Karpas-422 (cell line): ENCODE results near the gene PAQR8. TPM values are rescaled to one million over a fixed set of nuclear protein-coding genes. Genes with fewer than 3 reads are reported as not detected.

Source experiments
- DNase-seq: peaks from one replicate; pipeline ENCODE4 v3.0.0-alpha.2; 2015
- H2AFZ ChIP-seq: fragments of 200-600 bp; sonication (generic); 2 replicates; pipeline ENCODE4 v1.6.1; 2014; ENCODE audit warnings: antibody characterized with exemption, low read length, mixed read lengths
- H3K27ac ChIP-seq: fragments of 200-600 bp; sonication (generic); 2 replicates; pipeline ENCODE4 v1.5.1; 2014; ENCODE audit warnings: mild to moderate bottlenecking, low read length, moderate library complexity
- H3K27me3 ChIP-seq: fragments of 200-600 bp; sonication (generic); 2 replicates; pipeline ENCODE4 v1.6.1; 2014; ENCODE audit warnings: low read length, mixed read lengths
- H3K36me3 ChIP-seq: fragments of 200-600 bp; sonication (generic); 2 replicates; pipeline ENCODE4 v1.6.1; 2014; ENCODE audit warnings: low read length, mixed read lengths; ENCODE audit not compliant: insufficient read depth
- H3K4me1 ChIP-seq: fragments of 200-600 bp; sonication (generic); 2 replicates; pipeline ENCODE4 v1.6.1; 2014; ENCODE audit warnings: mild to moderate bottlenecking, low read length, mixed read lengths
- H3K4me2 ChIP-seq: fragments of 200-600 bp; sonication (generic); 2 replicates; pipeline ENCODE4 v1.6.1; 2014; ENCODE audit warnings: low read length, low read depth, mild to moderate bottlenecking; ENCODE audit not compliant: poor library complexity, severe bottlenecking
- H3K4me3 ChIP-seq: fragments of 200-600 bp; sonication (generic); 2 replicates; pipeline ENCODE4 v1.5.1; 2014; ENCODE audit warnings: mild to moderate bottlenecking, antibody characterized with exemption, low read length, mixed read lengths
- H3K79me2 ChIP-seq: fragments of 200-600 bp; sonication (generic); 2 replicates; pipeline ENCODE4 v1.6.1; 2014; ENCODE audit warnings: mild to moderate bottlenecking, low read length, mixed read lengths
- H3K9ac ChIP-seq: fragments of 200-600 bp; sonication (generic); 2 replicates; pipeline ENCODE4 v1.6.0; 2014; ENCODE audit warnings: low read length
- H3K9me2 ChIP-seq: fragments of 200-600 bp; sonication (generic), shearing (Covaris generic); replicated peaks from 2 replicates; pipeline ENCODE4 v1.6.0; 2014; ENCODE audit warnings: mild to moderate bottlenecking, low read length, moderate library complexity; ENCODE audit not compliant: insufficient read depth
- H3K9me3 ChIP-seq: fragments of 300-700, 200-600 bp; sonication (generic); 2 replicates; pipeline ENCODE4 v1.6.1; 2014; ENCODE audit warnings: low read length, mixed read lengths
- H4K20me1 ChIP-seq: fragments of 200-600 bp; sonication (generic); 2 replicates; pipeline ENCODE4 v1.6.1; 2014; ENCODE audit warnings: mild to moderate bottlenecking, antibody characterized with exemption, low read length, low read depth; ENCODE audit not compliant: insufficient read depth
- total RNA-seq: library from RNA; depleted of rRNA; stranded (reverse); fragments of >200 nt; shearing (Covaris generic); gene quantifications from 2 replicates; pipeline ENCODE4 v1.2.3, GENCODE V29; 2014; ENCODE audit warnings: low replicate concordance

PAQR8 gene
- total RNA-seq, 1 experiment from 2014 or later: 1.2 TPM

DNA sequence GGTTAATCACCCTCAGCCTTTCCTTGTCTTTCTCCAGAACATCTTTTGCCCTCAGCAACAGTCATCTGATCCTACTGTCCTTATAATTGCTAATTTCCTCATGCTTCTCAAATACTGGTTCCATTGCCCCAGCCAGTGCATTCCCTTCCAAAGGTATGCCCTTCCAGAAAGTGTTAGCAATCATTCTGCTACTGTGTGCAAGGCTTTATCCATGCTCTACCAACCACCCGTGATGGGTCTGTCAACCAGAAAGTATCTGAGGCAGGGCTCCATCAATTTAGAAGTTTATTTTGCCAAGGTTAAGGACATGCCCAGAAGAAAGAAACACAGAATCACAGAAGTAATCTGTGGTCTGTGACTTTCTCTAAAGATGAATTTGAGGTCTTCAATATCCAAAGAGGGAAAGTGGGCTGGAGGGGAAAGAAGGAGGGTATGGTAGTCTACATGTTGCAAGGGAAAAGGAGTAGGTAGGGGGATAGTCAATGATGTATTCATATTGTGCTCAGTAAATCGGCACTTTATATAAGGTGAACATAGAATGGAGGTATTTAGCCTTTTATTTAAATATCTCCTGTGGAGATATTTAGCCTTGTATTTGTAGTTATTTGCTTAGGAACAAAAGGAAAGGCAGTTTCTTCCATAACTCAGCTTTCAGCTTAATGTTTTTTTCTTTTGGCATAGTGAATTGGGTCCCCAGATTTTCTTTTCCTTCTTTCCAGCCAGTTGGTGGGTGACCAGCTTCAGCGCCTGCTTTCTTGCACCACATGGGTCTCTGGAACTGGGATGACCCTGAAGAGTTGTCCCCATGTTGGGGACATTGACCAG is 35.2 kb upstream of the PAQR8 start:
- no peak overlapping the region for H3K4me2 ChIP-seq
- no peaks in the 10 kb centered on the region for H3K9me2 ChIP-seq
- H3K9me3 ChIP-seq: no peaks in the 10 kb centered on the region
- no peak for DNase-seq
- H3K4me3 ChIP-seq: no peak overlapping the region
- no peaks in the 10 kb centered on the region for H3K27me3 ChIP-seq
- no peak overlapping the region for H3K27ac ChIP-seq
- no peaks in the 10 kb centered on the region for H3K36me3 ChIP-seq
- H2AFZ ChIP-seq: no peak overlapping the region
- peaks cover 4% of the 10 kb centered on the region for H3K4me1 ChIP-seq
- no peaks in the 10 kb centered on the region for H4K20me1 ChIP-seq
- no peaks in the 10 kb centered on the region for H3K79me2 ChIP-seq
- no peak overlapping the region for H3K9ac ChIP-seq

DNA sequence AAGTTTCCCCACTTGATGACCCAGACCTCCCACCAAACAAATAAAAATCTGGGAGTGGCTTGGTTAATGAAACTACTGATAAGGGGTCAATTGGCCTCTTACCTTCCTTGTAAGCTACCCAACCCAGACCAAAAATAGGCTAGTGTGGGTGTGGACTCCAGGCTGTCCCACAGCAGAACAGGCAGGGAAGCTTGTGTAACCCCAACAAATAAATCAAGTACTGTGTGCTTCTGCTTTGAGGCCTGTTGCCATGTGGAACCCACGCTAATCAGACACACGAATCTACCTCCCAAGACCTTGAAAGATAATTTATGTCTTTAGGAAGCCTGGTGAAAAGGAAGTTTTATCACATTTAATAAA is 33.7 kb upstream of the PAQR8 start:
- Histone ChIP-seq H3K9me2 (no peaks in the 10 kb centered on the region), H3K9me3 (no peaks in the 10 kb centered on the region), H4K20me1 (no peaks in the 10 kb centered on the region), H3K79me2 (no peaks in the 10 kb centered on the region), H3K9ac (no peak overlapping the region), H3K4me1 (peaks cover 4% of the 10 kb centered on the region), H2AFZ (no peak overlapping the region), H3K36me3 (no peaks in the 10 kb centered on the region), H3K27ac (no peak overlapping the region), H3K4me3 (no peak overlapping the region), H3K27me3 (no peaks in the 10 kb centered on the region), H3K4me2 (no peak overlapping the region)
- no peak for DNase-seq

DNA sequence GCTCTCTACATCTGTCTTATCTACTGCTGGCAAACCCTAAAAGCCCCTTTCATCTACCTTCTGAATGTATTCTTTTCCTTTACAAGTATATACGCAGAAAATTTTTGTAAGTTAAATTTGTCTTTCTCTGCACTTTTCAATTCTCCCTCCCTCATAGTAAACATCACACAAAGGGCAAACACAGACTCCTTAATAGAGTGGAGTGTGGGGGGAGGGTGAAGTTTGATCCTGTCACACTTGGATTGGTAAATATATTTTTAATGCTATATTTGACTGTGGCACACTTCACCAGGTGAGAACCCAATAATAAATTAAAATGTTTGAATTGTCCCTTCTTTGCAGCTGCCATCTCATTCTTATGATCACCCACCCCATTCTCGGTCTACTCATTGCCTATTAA is 33.2 kb upstream of the PAQR8 start:
- Histone ChIP-seq H3K4me2 (no peak overlapping the region), H2AFZ (no peak overlapping the region), H3K27ac (no peak overlapping the region), H3K27me3 (no peaks in the 10 kb centered on the region), H4K20me1 (no peaks in the 10 kb centered on the region), H3K9me2 (no peaks in the 10 kb centered on the region), H3K9ac (no peak overlapping the region), H3K4me3 (no peak overlapping the region), H3K36me3 (no peaks in the 10 kb centered on the region), H3K79me2 (no peaks in the 10 kb centered on the region), H3K4me1 (peaks cover 4% of the 10 kb centered on the region), H3K9me3 (no peaks in the 10 kb centered on the region)
- no peak for DNase-seq

DNA sequence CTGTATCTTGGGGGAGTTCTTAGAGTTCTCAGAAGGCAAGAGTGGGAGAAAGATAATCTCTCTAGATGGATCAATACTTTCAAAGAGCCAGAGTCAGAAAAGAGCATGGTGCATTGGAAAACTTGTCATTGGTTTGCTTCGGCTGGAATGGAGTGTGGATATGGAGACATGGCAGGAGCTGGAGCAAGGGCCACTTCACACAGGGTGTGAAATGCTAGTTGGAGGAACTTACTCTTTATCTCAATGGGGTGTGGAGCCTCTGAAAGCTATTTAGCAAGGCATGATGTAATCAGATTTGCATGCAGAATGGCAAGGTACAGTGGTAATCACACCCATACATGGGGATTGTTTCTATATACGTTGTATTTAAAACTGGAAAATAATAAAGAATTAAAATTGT is 31.5 kb upstream of the PAQR8 start:
- Histone ChIP-seq H3K9ac (no peak overlapping the region), H2AFZ (no peak overlapping the region), H3K79me2 (no peaks in the 10 kb centered on the region), H3K9me3 (no peaks in the 10 kb centered on the region), H3K27me3 (no peaks in the 10 kb centered on the region), H3K27ac (no peak overlapping the region), H3K9me2 (no peaks in the 10 kb centered on the region), H4K20me1 (no peaks in the 10 kb centered on the region), H3K4me3 (no peak overlapping the region), H3K4me2 (no peak overlapping the region), H3K4me1 (peaks cover 4% of the 10 kb centered on the region), H3K36me3 (no peaks in the 10 kb centered on the region)
- DNase-seq: peak; percentile 43

DNA sequence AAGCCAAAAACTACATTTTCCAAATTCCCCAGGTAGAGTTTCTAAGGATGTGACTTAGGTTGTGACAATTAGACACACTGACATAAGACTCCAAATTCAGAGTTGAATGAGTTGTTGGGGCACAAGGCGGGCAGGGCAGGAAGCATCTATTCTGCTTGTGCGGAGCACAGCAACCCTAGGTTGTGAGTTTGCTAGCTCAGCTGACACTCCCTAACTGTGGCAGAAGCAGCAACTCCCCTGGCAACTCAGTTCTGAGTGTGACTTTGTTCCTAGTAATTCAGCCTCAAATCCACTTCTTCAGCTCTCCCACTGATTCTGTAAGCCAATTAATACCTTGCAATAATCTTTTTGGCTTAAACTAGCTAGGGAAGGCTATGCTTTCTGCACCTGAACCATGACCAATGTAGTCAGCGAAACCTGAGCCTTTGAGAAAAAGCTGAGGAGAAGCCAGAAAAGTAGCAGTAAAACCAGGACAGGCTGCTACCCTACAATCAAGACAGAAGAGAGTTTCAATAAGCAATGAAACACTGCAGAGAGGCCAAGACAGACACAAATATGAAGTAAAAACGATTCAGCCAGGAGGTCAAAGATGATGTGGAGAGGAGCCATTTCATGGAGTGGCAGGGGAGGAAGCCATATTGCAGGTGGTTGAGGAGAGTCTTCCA is 30.0 kb upstream of the PAQR8 start:
- Histone ChIP-seq H3K4me2 (no peak overlapping the region), H3K9me2 (no peaks in the 10 kb centered on the region), H3K4me3 (no peak overlapping the region), H3K9me3 (no peaks in the 10 kb centered on the region), H3K9ac (no peak overlapping the region), H3K27ac (no peak overlapping the region), H3K27me3 (no peaks in the 10 kb centered on the region), H3K36me3 (no peaks in the 10 kb centered on the region), H3K79me2 (no peaks in the 10 kb centered on the region), H4K20me1 (no peaks in the 10 kb centered on the region), H3K4me1 (peaks cover 4% of the 10 kb centered on the region), H2AFZ (no peak overlapping the region)
- DNase-seq: no peak

DNA sequence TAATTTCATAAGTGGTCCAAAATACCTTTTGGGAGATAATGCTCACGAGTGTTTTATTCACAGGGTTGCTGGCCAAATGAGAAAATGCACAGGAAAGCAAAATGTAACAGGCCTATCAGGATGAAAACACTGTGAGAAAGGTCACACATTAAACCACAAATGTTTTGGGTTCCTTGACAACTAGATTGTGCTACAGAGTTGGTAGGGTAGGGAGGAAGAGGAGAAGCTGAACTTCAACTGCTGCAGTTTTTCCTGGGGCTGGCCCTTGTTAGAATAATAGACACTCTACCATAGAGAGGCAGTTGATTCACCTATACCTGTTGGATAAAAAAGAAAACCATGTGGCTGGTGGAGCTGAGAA is 28.1 kb upstream of the PAQR8 start:
- Histone ChIP-seq H3K79me2 (no peaks in the 10 kb centered on the region), H3K9me2 (no peaks in the 10 kb centered on the region), H3K4me1 (peaks cover 4% of the 10 kb centered on the region), H3K4me3 (no peak overlapping the region), H4K20me1 (no peaks in the 10 kb centered on the region), H3K27ac (no peak overlapping the region), H3K9me3 (no peaks in the 10 kb centered on the region), H3K4me2 (no peak overlapping the region), H3K9ac (no peak overlapping the region), H3K27me3 (no peaks in the 10 kb centered on the region), H2AFZ (no peak overlapping the region), H3K36me3 (no peaks in the 10 kb centered on the region)
- DNase-seq: no peak

DNA sequence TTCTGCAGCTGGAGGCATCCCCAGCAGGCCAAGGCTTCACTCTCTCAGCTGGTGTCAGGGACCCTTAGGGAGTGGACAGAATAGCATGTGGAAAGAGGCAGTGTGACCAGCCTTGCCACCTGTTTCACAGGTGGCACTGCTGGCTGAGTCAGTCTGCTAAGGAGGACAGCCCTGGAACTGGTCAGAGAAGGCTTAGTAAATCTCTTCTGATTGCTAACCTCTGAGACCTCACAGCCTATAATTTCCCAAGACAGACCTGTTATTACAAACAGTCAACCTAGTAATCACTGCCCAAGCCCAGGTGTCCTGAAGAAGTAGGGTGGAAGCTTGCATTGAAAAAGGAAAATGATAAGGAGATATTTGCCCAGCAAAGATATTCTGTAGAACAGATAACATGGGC is 26.4 kb upstream of the PAQR8 start:
- no peaks in the 10 kb centered on the region for H4K20me1 ChIP-seq
- no peak for DNase-seq
- H3K27me3 ChIP-seq: no peaks in the 10 kb centered on the region
- H3K4me3 ChIP-seq: no peak overlapping the region
- H3K4me1 ChIP-seq: peaks cover 1% of the 10 kb centered on the region
- no peaks in the 10 kb centered on the region for H3K9me2 ChIP-seq
- H3K9me3 ChIP-seq: no peaks in the 10 kb centered on the region
- no peak overlapping the region for H3K27ac ChIP-seq
- no peak overlapping the region for H2AFZ ChIP-seq
- H3K79me2 ChIP-seq: no peaks in the 10 kb centered on the region
- H3K9ac ChIP-seq: no peak overlapping the region
- no peak overlapping the region for H3K4me2 ChIP-seq
- H3K36me3 ChIP-seq: no peaks in the 10 kb centered on the region

DNA sequence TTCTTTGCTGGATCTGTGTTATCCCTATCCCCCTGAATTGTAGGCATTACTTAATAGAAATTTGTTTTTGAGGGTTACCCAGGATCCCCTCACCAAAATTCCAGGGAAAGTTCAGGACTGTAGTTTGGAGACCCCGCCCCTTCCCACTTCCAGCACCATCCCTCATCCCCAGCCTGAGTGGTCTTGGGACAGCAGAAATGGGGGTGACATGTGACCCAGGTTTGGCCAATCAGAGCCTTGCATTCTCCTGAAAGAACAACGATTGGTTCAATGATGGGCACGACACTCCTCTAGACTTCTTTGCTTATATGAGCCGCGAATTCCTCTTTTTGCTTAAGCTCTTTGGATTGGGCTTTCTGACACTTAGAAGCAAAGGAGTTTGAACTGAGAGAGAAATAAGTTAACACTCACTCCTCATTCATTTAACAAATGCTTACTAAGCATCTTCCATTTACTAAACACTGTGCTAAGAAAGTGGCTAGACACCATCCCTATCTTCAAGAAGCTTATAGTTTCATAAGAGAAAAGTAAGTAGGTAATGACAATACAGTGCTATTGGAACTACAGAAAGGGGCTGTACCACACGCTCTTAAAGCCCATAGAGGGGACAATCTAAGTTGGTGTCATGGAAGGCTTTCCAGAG is 24.9 kb upstream of the PAQR8 start:
- no peaks in the 10 kb centered on the region for H4K20me1 ChIP-seq
- no peaks in the 10 kb centered on the region for H3K4me1 ChIP-seq
- no peaks in the 10 kb centered on the region for H3K27me3 ChIP-seq
- H3K4me3 ChIP-seq: no peak overlapping the region
- no peaks in the 10 kb centered on the region for H3K9me2 ChIP-seq
- no peak overlapping the region for H2AFZ ChIP-seq
- no peaks in the 10 kb centered on the region for H3K79me2 ChIP-seq
- no peaks in the 10 kb centered on the region for H3K36me3 ChIP-seq
- H3K9ac ChIP-seq: no peak overlapping the region
- no peak for DNase-seq
- H3K9me3 ChIP-seq: no peaks in the 10 kb centered on the region
- H3K27ac ChIP-seq: no peak overlapping the region
- no peak overlapping the region for H3K4me2 ChIP-seq
